Endothelial cell of hepatic sinusoid (primary cell): Measurements from ENCODE around the gene COL23A1.
"Not testable (repeated sequence)": the region's sequence is repeated elsewhere in the genome, so short reads cannot be mapped to it uniquely, and the experiment has no call there.

Source experiments
- in situ Hi-C: cut with HindIII; loops from 2 replicates; pipeline ENCODE4 v1.10.0; 2017; ENCODE audit warnings: low sequenced_read_pairs

COL23A1 gene

DNA sequence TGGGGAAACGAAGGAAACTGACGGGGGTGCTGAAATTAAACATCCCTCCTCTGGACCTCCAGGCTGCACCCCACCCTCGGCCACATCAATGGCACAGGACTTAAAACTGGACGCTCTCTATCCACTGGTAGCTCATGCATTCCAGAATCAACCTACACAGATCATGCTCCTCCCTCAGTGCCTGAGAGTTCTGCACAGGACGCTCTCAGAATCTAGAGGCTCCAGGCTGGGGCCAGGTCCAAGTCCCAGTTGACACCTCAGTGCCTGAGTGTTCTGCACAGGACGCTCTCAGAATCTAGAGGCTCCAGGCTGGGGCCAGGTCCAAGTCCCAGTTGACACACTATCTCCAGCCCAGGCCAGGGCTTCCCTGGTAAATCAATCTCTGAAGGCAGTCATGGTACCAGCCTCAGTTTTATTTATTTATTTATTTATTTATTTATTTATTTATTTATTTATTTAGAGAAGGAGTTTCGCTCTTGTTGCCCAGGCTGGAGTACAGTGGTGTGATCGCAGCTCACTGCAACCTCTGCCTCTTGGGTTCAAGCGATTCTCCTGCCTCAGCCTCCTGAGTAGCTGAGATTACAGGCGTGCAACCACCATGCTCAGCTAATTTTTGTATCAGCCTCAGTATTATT lies 103.2 kb downstream of the COL23A1 start:
- in situ Hi-C loops = not testable (repeated sequence)

DNA sequence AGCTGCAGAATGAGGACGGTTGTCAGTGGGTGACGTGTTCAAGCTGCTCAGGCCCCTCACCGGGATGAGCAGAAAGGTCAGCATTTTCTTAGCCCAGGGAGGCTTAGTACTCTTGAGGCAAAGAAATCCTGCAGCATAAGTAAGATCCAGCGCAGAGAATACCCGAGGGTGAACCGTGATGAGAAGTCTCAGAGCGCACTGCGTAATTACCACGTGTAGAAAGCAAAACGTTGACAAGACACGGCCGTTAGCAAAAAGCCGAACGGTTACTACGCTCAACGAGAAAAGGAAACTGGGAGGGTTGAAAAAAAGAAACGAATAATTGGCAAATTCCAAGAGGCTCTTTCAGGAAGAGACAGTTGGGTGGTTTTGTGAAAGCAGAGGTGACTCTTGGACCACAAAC lies 104.0 kb downstream of the COL23A1 start:
- in situ Hi-C loops = no loop called here

DNA sequence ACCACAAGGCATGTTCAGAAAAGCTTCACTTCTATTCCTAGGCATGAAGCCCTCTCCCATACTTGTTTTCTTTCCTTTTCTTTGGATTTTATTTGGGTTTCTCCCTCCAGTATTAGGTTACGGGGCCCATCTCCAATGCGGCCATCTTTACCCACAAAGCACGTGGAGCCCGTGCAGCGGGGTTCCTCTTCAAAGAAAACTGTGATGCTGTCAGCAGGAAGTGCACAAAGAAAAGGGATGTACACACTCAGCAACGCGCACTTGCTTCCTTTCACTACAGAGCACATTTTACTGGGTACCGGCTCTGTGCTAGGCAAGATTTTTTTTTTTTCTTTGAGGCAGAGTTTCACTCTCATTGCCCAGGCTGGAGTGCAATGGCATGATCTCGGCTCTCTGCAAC lies 106.6 kb downstream of the COL23A1 start:
- in situ Hi-C loops = no loop called here

DNA sequence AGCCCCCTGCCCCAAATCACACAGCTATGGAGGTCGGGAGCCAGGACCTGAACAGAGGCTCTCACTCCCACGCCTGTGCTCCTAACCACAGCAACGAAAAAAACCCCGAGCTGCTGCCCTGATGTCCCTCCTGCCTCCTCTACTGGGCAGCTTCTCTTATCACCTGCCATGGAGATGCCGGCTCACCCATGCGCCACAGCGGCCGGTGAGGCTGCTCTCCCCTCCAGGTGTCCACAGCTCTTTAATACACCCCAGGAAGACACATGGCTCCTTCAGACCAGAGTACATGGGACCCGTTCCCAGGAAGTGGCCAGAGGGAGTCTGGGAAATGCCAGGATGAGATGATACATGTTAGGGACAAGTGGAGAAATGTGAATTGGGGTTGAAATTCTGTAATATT lies 110.9 kb downstream of the COL23A1 start:
- in situ Hi-C loops = no loop called here

DNA sequence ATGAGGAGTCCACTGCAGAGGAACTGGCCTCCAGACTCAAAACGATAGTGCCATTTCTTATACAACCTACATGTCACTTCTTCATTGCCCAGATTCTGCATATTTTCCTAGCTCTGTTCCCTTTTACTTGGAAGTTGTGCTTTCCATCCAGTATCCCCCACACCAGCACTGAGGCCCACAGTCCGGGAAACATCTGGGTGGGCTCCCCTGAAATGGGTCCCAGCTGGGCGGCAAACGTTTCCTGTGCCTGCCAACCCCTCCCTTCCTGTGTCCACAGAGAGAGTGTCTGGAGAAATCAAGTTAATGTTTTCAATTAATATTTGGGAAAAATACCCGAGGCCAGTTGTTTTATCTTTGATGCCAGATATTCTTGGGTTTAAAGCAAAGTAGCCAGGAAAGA lies 111.8 kb downstream of the COL23A1 start:
- in situ Hi-C loops = no loop called here

DNA sequence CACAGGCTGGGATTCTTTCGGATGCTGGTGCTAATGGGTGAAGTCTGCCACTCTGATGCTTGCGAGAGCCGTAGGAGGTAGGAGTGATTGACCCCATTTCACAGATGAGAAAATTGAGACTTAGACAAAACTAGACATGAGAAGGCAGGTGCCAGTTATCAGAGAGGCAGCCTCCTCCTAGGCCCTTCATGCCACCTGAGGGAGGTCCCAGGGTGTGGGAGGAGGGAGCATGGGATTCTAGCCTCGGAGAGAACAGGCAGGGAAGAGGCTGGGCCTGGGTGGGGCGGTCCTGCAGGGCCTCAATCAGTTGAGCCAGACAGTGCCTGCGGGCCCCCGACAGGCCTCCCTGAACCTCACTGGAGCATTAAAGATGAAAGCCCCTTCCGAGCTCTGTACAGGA lies 112.4 kb downstream of the COL23A1 start:
- in situ Hi-C loops = no loop called here

DNA sequence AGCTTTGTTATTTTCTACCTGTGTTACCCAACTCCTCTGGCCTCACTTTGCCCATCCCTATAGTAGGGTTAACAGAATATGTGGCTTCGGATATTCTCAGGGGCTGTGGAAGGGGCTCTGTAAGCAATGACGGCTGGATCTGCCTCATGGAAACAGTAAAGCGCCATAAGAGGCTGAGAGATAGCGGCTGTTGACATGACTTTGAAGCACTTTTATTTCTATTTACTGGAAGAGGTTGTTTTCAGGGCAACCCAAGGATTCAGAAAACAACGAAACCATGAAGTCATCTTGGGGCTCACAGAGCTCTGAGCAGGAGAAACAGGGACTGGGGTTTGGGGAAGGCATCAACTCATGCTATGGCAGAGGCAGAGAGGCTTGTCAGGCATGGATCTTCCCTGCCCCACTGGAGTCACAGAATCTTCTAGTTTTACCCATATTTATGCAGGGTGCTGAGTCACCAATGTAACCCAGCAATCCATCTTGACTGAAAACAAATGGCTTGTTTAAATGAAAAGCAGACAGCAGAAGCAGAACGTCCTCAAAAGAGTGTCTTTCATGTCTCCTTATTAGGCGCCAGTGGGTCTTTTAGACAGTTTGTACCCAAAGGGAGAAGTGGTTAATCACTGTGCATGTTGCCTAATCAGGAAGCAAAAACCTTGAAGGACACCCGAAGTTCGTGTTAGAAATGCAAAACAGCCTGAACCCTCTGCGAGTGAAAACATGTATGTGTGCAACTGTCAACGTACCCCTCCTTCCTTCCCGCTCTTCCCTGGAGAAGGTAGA lies 113.0 kb downstream of the COL23A1 start:
- in situ Hi-C loops = no loop called here

DNA sequence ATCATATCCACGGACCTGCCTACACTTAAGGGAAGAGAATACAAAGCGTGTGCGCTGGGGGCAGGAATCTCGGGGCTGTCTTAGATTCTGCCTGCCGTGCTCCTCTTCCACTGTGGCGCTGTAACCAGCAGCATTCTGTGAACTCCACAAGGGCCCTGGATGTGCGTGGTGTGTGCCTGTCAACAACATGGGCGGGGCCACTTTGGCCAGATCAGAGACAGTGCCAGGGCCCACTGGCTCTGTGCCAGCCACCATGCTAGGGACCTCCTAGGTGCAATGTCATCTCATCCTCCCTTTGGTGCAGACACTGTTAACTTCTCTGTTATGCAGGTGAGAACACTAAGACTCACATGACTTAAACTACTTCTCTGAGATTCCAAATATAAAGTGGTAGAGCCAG lies 113.7 kb downstream of the COL23A1 start:
- in situ Hi-C loops = no loop called here

DNA sequence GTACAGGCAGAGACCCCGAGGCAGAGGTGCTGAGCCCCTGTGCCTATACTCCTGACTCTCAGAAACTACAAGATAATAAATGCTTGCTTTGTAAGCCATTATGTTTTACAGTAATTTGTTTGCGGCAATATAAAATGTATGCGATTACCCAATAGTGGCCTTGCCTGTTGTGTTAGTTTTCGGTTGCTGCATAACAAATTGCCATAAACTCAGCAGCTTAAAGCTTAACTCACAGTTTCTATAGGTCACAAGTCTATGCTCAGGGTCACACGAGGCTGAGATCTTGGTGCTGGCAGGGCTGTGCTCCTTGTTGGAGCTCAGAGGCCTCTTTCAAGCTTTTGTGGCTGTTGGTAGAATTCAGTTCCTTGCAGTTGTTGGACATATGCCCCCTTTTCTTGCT lies 114.8 kb downstream of the COL23A1 start:
- in situ Hi-C loops = no loop called here

DNA sequence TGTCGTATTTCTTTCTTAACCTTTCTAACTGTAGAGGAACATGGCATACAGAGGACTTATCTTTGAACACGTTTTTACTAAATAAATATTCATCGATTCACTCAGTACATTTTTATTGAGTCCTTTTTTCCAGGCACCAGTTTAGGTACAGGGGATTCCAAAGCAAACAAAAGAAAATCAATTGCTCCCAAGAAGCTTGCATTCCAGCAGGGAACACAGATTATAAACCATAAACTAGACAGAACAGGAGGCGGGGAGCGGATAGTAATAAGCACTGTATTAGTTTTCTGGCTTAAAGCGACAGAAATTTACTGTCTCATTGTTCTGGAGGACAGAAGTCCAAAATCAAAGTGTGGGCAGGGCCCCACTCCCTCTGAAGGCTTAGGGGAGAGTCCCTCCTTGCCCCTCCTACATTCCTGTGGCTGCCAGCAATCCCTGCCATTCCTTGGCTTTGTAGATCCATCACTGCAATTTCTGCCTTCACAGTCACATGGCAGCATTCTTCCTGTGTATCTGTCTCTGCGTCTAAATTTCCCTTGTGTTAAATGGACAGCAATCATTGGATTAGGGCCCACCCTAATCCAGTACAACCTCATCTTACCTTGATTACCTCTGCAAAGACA lies 115.5 kb downstream of the COL23A1 start:
- in situ Hi-C loops = no loop called here

DNA sequence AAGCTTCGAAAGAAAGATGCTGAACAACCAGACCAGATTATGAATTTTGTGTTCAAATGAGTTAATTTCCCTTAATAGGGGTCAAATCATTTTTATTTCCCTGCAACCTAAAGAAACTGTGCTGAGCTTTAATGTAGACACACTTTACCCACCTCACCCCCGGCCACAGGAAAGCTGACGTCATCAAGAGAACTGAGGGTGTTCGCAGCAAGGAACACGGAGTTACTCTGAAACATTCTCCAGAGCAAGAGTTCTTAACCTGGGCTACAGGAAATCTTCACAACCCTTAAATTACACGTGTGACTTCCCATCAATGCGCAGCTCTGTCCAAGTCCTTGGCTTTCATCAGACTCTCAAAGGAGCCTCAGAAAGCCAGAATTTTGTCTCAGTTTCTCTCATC lies 116.3 kb downstream of the COL23A1 start:
- in situ Hi-C loops = no loop called here

DNA sequence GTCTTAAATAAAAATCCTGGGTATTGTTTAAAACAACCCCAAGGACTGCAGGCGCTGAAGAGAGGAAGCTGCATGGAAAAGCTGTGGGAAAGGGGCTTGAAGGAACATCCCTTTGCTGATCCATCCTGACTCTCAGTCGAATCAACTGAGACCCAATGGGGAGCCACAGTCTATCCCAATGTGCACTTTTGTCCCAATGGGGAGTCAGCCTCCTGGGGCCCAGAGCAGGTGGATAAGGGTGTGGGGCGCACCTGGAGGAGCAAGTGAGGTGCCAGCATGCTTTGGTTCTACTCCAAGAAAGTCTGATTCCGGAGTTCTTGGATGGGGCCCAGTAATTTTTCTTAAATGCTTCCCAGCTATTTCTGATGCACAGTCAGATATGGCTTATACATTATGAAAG lies 118.1 kb downstream of the COL23A1 start:
- in situ Hi-C loops = no loop called here

DNA sequence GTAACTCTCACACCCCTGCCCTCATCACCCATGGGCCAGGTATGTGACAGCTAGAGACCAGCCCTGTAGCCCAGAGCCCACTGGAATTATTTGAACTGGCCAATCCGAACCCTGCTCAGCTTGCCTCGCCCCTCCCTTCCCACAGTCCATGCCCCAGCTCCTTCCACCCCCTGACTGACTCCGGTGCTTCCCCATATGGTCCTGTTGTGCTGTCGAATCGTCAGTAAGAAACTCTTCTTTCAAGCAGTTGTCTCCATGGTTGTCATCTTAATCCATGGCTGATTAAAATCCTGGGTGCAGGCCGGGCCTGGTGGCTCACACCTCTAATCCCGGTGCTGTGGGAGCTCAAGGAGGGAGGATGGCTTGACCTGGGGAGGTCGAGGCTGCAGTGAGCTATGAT lies 118.5 kb downstream of the COL23A1 start:
- in situ Hi-C loops = no loop called here

DNA sequence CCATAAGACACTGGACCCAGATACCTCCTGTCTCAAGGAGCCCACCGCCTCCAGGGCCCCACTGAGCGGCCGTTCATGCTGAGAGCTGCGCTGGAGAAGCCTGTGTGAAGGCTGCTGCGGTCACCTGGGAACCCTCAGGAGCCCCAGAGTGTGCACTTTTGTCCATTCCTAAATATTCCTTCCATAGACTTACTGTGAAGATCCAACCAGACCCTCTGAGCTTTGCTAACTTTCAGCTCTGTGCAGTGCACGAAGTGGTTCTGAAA lies 119.5 kb downstream of the COL23A1 start:
- in situ Hi-C loops = no loop called here

DNA sequence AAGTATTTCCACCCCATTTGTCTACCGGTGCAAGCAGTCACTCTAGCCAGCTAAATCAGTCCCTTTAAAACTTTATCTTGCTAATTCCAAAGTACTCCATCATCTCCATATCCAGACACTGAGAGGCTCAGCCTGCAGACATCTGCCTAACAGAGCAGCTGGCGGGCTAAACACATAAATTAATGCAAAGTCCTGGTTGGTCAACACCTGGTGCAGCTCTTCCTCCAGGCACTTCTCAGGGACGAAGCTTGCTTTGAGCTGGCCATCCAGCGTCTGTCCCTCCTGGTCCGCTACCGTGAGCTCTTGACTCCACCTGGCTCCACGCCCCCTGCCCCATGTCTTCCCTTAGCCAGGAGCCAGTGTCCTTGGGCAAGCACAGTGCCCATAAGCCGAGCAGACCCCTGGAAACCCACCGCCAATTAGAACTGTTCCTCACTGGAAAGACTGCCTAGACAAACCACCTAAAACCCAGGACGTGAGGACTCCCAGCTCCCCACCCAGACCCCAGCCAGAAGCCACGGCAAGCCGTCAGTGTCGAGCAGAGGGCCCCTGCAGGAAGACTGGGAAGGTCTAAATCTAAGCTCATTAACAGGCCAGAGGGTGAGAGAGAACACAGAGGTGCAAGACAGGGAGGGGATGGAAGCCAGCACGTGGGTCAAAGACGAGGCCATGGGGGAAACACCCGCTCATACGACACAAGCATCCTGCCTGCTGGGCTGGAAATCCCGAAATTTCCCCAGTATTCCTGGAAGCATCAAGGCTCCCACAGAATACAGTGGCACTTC lies 120.0 kb downstream of the COL23A1 start:
- in situ Hi-C loops = no loop called here

DNA sequence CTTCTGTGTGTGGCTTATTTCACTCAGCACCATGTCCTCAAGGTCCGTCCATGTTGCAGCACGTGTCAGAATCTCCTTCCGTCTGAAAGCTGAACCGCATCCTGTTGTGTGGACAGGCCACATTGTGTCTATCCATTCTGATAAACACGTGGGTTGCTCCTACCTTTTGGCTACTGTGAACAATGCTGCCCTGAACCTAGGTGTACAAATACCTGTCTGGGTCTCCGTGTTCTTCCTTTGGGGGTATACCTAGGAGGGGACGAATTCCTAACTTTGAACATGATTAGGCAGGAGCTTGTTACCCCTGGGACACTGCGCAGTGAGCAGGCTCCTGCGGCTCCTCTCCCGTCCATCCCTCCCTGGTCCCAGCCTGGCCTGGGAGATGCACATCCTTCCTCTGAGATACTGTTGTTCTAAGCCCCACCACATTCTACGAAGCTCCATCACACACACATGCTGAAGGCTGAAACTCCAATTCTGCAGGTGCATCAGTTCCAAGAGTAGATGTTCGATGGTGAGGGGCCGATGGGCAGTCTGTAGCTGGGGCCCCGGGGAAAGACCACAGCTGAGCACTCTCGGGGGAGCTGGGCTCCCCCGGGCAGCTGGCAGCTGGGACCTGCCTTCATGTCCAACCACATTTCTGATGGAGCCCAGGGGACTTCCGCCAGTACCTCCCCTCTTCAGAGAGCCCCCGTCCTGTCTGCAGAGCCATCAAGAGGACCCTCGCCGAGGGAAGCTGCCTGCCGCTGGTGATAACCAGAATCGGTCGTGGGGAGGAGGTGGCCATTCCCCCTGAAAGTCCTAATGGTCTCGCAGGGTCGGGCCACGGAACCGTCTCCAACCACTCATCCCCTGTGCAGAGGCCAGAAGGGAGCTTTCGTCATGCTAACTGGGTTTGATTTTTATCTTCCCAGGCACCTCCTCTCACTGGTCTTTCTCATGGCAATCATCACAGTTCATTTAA lies 120.9 kb downstream of the COL23A1 start:
- in situ Hi-C loops = no loop called here

DNA sequence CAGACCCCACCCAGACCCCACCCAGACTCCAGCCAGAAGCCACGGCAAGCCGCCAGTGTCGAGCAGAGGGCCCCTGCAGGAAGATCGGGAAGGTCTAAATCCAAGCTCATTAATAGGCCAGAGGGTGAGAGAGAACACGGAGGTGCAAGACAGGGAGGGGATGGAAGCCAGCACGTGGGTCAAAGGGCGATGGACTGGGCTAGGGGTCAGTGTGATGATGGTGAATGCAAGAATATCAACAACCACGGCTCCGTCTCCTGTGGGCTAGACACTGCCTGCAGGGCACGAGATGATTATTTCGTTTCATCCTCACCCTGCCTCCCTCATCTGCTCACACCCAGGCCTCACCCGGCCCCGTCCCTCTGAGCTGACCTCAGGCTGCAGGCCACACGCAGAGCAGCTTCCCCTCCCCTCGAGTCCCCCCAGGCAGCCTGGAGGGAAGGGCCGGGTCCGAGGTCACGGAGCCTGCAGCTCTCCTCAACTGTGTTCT lies 122.0 kb downstream of the COL23A1 start:
- in situ Hi-C loops = no loop called here

DNA sequence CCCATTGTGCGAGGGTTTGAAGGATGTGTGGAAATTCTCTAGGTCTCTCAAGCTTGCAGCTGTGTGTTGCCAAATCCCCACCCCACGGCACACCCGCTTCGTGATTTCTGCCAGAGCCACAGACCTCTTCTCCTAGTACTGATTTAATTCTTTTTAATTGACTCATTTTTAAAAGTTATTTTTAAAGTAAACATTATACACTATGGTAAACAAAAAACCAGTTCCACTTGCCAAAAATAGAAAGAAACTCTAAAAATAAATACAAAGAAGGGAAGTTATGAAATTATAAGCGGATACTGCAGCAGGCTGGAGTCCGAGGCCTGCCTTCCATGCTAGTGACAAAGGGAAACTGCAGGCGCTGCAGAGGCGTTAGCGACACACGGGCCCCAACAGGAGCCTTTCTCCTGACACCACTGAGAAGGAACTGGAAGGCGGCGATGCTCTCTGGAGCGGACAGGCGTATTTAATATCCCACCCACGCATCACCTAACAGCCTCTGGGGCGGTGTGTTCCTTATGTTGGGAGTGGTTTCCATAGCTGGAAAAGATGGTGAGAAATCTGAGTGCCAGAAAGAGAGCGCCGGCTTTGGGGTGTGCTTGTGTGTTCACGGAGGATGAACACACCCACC lies 122.5 kb downstream of the COL23A1 start:
- in situ Hi-C loops = no loop called here

DNA sequence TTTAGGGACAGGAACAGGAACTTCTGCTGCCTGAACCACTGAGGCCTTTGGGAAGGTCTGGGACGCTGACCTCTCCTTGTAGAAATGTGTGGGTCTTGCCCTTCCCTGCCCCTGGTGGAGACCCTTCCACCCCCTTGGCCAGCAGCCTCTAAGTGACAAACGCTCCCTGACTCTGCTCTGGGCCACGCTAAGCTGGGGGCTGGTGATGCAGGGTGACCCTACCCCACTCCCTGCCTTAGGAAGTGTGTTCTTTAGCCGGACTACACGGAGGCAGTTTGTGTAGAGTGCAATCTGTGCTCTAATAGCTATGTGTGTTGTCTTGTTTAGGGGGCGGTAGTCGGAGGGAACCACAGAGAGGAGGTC lies 123.0 kb downstream of the COL23A1 start:
- in situ Hi-C loops = no loop called here

DNA sequence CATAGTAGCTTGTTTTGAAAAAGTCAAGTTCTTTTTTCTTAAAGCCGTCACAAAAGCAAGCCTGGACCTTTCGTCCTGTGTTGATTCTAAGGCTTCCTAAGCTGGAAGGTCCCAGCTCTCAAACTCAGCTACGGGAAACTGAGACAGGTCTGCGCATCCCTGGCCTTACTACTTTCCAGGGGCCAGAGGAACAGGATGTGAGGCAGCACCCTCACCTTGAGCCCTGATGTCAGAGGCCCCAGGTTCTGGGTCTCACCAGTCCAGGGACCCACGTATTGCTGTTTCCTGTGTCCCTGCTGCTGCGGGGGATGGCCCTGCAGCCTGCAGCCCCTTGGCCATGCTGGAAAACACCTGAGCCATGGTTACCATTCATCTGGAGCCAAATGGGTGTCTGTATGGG lies 123.9 kb downstream of the COL23A1 start:
- in situ Hi-C loops = no loop called here
